Measurements from ENCODE around the gene DNAJC24.

The DNAJC24 gene

DNA sequence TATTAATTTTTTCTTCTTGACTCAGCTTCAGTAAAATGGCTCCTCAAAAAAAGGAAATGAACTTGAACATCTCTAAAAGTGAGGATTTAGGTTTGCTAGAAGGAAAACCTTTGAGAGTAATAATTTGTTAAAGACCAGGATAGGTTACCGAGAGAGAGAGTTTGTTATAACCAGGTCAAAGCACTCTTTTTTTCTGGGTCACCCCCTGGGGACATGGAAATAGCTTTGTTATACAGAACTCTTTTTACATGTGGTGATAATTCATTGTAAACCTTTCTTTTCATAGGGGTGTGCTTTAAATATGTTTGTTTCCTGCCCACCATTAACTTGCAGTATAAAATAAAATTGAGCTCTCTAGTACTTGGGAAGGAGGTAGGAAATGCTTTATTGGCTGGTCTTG, 47.7 kb downstream of the DNAJC24 start:
- no peak for DNase-seq

DNA sequence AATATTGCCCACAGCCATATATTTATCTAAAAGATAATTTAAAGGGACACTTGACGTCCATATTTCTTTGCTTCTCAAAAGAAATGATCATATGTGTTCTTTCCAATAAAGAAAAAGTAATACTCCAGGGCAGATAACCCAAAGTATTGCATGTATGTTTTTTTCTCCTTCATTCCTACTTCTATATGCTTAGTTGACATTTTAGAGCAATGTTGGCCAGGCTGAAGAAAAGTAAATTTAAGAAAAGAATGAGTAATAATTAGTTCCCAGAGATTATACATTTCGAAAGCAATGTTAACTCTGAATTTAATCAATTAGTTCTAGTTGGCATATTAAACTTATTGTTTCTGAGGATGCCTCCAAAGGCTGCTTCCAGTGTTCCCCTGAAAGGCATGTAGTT, 48.2 kb downstream of the DNAJC24 start:
- no peak for DNase-seq

DNA sequence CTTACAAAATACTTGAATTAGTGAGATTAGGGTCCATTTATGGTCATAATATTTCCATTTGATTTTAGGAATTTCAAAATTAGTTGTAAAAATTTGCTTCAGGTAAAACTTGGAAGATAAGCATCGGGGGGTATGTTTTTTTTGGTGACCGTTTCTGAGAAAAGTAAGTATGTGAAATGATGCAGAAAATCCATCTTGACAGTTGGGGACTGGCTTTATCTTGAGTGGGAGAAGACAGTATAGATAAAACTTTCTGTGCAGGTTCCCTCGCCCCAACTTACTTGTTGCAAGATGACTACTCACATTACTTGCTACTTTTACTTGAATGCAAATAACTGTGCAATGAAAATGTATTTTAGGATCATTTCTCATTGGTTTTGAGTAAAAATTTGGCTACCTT, 49.5 kb downstream of the DNAJC24 start:
- DNase-seq = no peak

DNA sequence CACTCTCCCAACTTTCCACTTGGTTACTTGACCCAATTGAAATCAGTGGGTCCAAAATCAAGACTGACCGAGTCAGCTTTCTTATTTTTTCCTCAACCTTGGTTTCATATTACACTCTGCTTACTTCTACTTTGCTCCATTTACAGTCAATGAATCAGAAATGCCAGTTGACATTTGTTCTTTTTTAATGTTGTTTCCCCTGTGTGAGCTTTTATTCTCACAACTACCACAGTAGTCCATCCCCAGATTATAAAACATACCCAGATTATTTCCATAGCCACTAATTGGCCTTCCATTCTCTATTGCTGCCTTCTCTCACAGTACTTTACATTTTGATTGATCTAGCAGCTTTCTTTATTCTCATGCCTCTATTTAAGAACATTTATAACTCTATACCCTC, 50.0 kb downstream of the DNAJC24 start:
- DNase-seq = no peak

DNA sequence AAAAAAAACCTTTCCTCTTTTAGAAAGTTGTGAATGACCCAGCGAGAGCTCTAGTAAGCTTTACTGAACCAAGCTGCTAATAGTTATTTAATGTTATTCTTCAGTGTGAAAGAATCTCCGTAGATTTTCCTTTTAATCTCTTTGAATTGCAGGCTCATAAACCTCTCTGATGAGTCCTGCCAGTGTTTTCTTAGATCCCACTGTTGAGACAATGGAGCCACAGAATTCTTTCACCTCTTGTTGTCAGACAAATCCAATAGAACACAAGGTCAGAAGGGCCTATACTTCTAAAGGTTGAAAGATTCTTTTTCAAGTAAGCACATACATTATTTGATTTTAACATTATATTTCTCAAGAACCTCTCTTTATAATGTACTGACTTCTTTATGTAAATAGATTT, 52.2 kb downstream of the DNAJC24 start:
- DNase-seq = no peak

DNA sequence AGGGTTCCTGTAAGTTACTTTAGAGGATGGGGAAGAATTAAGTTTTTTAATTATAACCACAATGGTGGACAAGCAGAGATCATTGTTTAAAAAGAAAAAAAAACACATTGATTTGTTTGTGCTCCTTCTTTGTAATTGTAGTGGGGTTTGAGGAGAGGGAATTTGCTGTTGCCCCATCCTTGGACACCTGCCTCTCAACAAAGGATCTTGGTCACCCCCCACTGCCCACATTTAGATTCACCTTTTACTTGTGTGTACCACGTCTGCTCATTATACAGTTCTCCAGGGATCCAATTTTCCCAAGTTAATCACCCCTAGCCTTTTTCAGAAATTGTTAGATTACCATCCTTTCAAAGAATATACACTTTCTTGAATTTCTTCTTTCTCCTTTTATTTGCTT, 53.0 kb downstream of the DNAJC24 start:
- DNase-seq = no peak

DNA sequence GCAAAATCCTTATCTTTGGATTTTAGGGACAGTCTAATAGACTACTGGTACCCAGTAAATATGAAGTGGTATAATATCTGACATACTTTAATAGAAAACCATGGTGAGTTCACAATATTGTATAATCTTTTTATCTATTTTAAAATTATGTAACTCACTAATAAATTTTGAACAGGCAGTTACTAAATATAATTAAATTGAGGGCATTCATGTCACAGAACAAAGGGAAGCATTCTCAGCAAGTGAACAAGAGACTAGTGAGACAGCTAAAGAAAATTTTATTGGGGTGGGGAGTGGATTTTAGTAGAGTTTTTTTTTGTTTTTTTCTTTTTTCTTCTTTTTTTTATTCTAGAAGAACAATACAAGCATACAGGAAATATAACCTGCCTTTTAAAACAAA, 55.0 kb downstream of the DNAJC24 start:
- DNase-seq = no peak

DNA sequence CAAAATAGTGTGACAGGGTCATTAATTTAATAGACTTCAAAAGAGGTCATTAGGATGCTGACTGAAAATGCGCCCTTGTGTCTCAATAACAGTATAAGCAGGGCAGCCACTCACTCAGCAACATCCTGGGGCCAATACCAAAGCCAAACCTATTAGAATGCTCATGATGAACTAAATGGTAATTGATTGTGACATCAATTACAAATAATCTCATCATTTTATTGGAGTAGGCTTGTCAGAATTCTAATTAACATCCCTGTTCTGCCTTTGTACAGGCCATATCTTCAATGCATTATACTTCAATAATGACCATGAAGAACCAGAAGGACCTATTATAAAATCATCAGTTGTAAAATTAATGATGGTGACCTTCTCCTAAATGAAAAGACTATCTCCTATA, 64.2 kb downstream of the DNAJC24 start:
- DNase-seq = no peak

DNA sequence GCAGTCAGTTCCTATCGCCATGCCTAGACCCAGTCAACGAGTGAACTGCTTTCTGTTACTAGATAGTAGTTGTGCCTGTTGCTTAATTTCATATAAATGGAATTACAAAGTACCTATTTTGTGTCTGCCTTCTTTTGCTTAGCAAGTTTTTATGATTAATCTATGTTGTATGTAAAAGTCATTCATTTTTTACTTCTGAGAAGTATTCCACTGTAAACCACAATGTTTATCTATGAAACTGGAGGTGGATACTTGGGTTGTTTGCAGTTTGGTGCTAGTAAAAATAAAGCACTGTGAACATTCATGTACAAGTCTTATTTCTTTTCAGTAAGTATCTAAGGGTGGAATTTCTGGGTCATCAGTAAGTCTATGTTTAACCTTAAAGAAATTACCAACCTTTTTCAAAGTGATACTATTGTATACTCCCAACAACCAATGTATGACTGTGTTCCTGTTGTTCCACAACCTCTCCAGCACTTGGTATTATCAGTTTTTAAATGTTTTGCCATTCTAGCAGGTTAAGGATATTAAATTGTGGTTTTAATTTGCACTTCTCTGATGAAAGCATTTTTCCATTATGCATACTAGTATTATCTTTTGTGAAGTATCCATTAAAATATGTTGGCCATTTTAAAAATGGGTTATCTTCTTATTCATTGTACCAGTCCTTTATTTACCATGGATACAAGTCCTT, 68.2 kb downstream of the DNAJC24 start:
- no peak for DNase-seq

DNA sequence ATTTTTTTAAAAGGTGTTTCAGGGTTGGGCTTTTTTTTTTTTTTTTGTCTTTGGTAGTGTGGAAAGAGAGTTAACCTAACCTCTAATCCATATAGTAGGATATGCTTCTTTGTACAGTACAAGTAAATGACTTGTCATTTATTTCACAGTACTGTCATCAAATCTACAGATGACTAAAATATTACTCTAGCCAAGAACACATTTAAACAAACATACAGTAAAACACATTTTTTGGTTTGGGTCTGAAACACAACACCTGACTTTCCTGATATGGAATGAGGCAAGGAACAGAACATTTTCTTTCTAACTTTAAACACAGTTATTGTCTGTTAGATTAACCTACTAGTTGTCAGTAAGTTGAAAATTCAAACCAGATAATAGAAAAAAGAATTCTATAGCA, 71.6 kb downstream of the DNAJC24 start:
- no peak for DNase-seq

DNA sequence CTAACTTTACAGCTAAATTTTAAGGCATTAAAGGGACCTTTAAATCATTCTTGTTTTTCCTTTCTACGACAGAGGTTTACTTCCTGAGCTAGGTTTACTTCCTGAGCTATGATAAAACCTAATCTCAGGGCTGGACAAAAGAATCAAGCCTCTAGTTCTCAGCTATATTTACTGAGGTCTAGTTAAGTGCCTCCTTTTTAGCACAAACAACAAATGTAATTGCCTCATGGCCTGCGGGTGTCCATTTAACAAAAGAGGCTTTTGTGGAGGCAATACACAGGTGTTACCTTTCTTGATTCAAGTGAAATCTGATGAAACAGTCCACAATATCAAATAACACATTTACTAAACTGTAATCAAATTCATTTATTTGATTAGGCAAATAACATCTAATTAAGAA, 72.4 kb downstream of the DNAJC24 start:
- DNase-seq = no peak

DNA sequence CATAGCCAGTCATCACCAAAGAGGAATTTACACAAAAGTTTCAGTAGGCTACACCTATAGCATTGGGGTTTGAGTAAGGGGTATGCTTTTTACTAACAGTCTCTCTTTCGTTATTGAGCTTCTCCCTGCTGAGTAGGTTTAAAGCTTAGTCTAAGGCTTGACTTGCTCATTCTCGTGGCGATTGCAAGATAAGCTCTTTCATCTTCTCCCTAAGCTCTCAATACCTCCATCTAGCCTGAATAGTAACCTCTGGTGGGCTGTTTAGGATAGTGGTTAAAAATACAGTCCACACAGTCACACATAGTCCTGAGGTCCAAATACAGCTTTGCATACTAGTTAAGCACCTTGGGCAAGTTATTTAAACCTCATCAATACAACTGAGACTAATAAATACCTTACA, 74.1 kb downstream of the DNAJC24 start:
- DNase-seq = no peak

DNA sequence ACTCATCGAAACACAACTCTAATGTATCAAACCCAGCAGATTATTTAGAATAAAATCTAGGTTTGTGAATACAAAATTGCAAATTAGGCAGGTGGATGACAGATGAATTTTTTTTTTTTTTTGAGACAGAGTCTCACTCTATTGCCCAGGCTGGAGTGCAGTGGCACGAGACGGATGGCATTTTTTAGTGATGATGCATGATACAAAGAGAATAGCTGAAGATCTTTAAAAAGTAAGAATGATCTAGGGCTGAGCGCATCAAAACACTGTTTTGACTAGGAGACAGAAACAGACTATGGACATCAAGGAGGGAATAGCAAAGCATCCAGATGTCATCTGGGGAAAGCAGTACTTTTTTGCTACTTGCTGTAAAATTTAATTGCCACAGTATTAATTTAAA, 76.0 kb downstream of the DNAJC24 start:
- no peak for DNase-seq

DNA sequence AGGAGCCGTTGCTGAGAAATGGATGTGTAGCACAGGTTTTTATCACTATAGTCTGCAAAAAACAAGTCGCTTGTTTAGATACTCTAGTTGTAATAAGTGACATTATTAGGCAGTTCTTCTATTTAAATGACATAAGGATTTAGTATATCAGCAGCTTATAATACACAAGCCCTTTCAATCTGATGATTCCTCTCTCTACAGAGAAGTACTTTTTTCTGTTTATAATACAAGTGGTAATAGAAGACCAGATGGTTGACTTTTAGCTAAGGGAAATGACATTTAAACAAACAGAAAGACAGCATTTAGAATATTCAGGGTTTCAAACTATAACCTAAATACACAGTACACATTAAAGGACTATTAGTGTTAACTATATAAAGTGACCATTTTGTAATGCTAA, 79.4 kb downstream of the DNAJC24 start:
- no peak for DNase-seq

DNA sequence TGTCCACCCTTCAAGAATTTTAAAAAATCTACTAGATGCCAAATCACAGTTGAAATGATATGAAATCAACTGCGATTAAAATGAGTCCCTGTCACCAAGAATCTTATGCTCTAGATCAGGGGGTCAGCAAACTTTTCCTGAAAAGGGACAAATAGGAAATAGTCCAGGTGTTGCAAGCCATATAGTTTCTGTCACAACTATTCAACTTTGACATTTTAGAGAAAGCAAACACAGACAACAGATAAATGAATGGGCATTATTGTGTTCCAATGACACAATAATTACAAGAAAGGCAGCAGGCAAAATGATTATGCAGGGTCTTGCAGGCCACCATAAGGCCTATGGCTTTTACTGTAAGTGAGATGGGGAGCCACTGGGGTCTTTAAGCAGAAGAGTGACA, 81.2 kb downstream of the DNAJC24 start:
- no peak for DNase-seq

DNA sequence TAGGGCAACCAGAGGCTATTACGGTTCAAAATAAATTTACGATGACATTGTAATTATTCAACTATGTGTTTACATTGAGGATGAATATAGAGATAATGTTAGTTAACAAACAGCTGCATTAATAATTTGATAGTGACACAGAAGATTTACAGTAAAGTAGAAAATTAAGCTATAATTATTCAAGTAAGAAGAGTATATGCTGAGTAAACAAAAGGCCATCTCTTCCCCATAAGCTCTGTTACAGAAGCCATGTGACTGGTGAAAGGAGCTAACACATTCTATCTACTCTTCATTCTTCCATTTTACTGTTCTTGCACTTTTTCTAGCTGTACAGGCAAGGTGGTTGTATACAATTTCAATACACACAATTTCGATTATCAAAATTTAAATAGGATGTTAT, 85.5 kb downstream of the DNAJC24 start:
- no peak for DNase-seq

DNA sequence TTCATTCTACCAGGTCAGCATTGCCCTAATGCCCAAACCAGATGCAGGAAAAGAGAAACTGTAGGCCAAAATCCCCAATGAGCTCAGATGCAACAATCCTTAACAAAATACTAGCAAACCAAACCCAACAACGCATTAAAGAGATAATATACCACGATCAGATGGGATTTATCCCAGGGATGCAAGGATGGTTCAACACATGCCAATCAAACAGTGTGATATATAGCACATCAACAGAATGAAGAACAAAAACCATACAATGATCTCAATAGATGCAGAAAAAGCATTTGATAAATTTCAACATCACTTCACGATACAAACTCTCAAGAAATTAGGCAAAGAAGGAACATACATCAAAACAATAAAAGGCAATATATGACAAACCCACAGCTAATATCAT, 94.8 kb downstream of the DNAJC24 start:
- DNase-seq = no peak

DNA sequence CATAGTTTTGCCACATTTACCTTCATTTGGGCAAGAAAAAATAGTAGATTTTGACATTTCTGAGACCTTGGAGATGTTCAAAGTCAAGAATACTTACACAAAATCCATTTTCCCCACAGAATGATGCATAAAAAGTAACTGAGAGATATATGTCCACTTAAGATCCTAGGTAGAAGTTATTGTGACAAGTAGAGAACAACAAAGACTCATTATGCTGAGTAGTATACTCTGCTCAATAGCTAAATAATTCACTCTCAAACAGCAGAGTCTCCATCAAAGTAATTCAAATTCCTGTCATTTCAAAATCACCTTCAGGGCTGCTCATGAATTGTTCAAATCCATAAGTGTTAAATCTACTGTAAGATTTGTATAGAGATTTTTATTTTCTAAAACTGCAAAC, 104.4 kb downstream of the DNAJC24 start:
- no peak for DNase-seq

DNA sequence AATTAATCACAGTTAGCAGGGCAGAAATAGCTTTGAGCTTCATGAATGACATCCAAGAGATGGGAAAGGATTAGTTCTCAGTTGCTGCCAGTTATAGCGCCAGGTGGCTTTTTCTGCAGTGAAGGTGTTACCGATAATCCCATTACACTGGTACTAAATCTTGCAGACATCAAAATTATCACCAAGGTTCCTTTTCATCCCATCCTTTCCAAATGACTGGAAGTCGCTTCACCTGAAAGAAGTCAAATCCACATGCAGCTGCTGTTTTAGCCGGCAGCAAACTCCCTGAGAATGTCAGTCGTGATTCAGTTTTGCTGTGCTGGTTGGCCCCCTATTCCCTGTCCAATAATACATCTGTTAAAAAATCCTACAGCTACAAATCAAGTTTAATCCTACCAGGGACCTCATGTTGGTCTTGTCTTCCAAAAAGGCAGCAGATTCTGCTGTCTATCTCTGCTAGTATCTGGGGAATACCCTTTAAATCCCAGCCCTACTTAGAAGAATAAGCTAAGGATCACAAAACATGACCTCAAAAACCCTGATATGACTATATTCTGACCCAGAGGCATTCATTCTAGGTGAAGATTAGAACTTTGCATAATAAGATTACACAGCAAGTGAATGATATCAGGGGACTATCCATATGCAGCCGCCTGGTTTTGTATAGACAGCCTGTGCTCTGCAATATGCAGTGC, 108.0 kb downstream of the DNAJC24 start:
- no peak for DNase-seq

DNA sequence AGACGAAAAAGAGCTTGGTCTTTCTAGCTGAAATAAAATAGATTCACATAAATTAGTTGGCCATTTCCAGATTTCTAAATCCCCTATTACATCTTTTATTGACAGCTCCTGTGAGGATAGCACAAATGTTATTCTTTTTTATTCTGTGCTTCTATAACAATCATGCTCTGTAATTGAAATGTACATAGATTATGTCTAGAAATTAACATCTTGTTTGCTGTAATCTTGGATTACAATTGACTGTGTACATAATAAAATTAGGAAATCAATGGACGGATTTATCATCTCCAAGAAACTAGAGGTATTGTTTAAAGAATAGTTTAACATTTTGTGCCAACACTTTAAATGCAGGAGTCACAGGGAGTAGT, 108.5 kb downstream of the DNAJC24 start:
- no peak for DNase-seq

DNA sequence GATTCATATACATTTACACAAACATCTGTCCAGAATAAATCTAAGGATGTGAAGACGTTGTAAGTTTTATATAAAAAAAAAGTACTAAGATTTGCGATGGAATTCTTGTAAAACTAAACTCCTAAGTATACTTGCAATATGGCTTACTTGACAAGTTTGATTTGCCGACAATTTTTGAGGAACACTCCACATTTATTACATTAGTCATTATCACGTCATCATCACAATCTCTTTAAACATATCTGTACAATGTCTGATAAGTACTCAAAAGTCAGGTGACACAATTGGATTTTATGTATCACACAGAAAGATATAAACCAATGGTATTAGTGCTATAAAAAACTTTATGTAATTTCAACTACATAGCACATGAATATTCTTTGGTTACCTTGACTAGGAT, 109.4 kb downstream of the DNAJC24 start:
- no peak for DNase-seq

DNA sequence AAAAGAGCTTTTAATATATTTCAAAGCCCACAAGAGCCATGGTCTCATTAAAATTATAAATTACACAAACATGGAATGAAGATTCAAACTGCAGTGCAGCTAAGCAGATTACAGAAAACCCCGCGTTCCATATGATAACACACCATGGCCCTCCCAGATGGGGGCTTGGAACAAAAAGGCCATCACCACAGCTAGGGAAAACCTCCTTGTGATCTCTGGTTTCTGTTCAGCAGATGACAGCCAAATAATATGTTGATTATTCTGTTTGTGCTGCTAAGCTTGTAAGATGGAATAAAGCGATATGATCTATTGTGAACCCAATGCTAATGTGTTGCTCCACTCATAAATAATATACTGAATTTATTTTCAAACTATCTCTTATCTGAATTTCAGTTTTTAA, 111.3 kb downstream of the DNAJC24 start:
- DNase-seq = no peak

All from hematopoietic multipotent progenitor cell treated with erythropoietin and hydrocortisone succinate and interleukin-3 and kit ligand, for 4 days (in vitro differentiated cells).